ENCODE data around the gene SYTL1. TPM values are rescaled to one million over a fixed set of nuclear protein-coding genes. Genes with fewer than 3 reads are reported as not detected.

SYTL1 gene
- total and polyA plus RNA-seq, 9 of the 15 experiments (the other 6 are each of a cell fraction or from before 2014, with no cell fraction given) = 0.04 to 9.3 (median 1.7) TPM

DNA sequence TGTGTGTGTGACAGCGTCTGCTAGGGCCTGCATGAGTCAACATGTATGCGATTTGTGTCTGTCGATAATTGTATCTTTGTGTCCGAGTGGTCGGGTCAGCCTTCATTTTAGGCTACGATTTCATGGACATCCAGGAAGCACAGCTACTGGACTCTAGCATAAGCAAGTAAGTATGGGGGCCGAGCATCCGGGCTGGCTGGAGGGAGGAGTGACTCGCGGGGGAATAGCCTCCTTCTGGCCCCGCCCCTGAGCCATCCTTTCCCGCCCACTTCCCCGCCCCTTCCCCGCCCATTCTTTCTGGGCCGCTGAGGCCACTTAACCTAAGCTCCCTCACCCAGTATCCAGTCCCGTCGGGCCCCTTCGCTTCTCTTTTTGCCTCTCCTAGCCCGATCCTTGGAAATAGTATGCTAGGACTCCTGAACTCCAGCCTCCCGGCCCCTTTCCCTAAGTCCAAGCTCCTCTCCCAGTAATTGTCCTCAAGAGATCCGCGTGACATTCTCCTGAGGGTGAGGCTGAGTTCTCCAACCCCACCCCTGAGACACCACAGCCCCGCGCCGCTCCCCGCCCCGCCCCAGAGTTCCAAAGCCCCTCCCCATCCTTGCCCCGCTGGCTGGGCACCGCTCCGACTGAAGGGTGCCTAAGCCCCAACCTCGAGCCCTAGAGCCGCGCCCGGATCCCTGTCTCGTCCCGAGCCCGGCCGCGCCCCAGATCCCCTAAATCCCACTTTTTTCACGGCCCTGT is 23.7 kb downstream of the SYTL1 start:
- Histone ChIP-seq H3K4me3 (peak overlapping the region; percentile 82), H3K79me2 (ENCODE audit: control insufficient read depth, insufficient read depth, low read length) (no peaks in the 10 kb centered on the region), H3K36me3 (ENCODE audit: control insufficient read depth, insufficient read depth, low read length) (no peaks in the 10 kb centered on the region), H4K20me1 (replicated peaks; ENCODE audit: control insufficient read depth, insufficient read depth, low read length) (no peaks in the 10 kb centered on the region; the same call in 1 of the 2 replicates), H3K9me3 (replicated peaks; ENCODE audit: control insufficient read depth, insufficient read depth, low read depth, low read length) (no peaks in the 10 kb centered on the region), H3K9ac (ENCODE audit: insufficient read depth in 1 of 2, low read depth in 2 of 2, low read length in 2 of 2) (peak overlapping the region; percentile 85 to 91), H2AFZ (ENCODE audit: low read depth, low read length) (peak overlapping the region; percentile 92), H3K27ac (ENCODE audit: extremely low read depth, low read depth, low read length) (peak overlapping the region; percentile 78), H3K27me3 (ENCODE audit: control insufficient read depth in 2 of 2, insufficient read depth in 2 of 2, low read length in 2 of 2) (no peaks in the 10 kb centered on the region), H3K4me2 (ENCODE audit: insufficient read depth, low read length) (peak overlapping the region; percentile 84), H3K9me1 (ENCODE audit: control insufficient read depth, insufficient read depth, low read length) (no peaks in the 10 kb centered on the region), H3K4me1 (replicated peaks in 1 of 2; ENCODE audit: control insufficient read depth in 2 of 2, insufficient read depth in 2 of 2, low read length in 2 of 2) (peaks cover 20 to 57% of the 10 kb centered on the region in 2 experiments; a peak in 4 of 5 replicates)
- in situ Hi-C loops (cut with MboI) = no loop called here
- CTCF ChIA-PET (ENCODE audit: low intra/inter-chr PET ratio) = interaction anchor here (0.6 to 0.8 kb wide), 2 partner anchors 27 to 44 kb away, joined by 5 read pairs; partner anchors contain the start of genes GPR3 and TMEM222
- POLR2A ChIA-PET = interaction anchor here (0.5 to 3.3 kb wide), 25 partner anchors 8 to 1216 kb away, joined by 3 to 20 read pairs (median 4); partner anchors contain the start of genes CD164L2, FCN3 and SYTL1
- ATAC-seq = peak; percentile 84
- FAIRE-seq = peak; percentile 78
- BruUV-seq (replicated peaks) = no TSS peak
- 2% methylated on average over 35 of the region's 40 CpGs for WGBS (ENCODE audit: insufficient coverage, low coverage, missing lambda C conversion rate)
- peak; percentile 93 to 97 (median 94) for DNase-seq (ENCODE audit: extremely low read depth in 1 of 4, low spot score in 3 of 4)
- intact Hi-C loops (cut with micrococcal nuclease) = loop anchor here (10.0 kb wide), 1 partner anchor 171 kb away; no protein-coding TSS in a partner anchor
- TF ChIP-seq ZBED1 (IDR thresholded peaks at IDR 0.05) = 0 out of 2 replicates have a peak, but pooled peaks have one; percentile 33
- peak; percentile 5 to 49; a peak in 1 of 4 replicates for TF ChIP-seq MAZ (CRISPR knock-in tag; conservative IDR thresholded peaks at IDR 0.05 in 1 of 2, IDR thresholded peaks at IDR 0.05 in 1 of 2)
- no peak for TF ChIP-seq NCOR1 (IDR thresholded peaks at IDR 0.05)
- TF ChIP-seq SMARCA4 (IDR thresholded peaks at IDR 0.05) = peak; percentile 43; the same call in 1 of the 2 replicates
- TF ChIP-seq MAFF (IDR thresholded peaks at IDR 0.05; ENCODE audit: low read length) = no peak
- peak; percentile 63 for TF ChIP-seq NEUROD1 (IDR thresholded peaks at IDR 0.05; ENCODE audit: borderline replicate concordance, low read depth, low read length, partially characterized antibody)
- TF ChIP-seq TAF9B (IDR thresholded peaks at IDR 0.05; ENCODE audit: partially characterized antibody) = no peak
- no peak for TF ChIP-seq TCF3 (CRISPR knock-in tag; IDR thresholded peaks at IDR 0.05)
- 0 out of 2 replicates have a peak, but pooled peaks have one; percentile 87 for TF ChIP-seq HDGF (IDR thresholded peaks at IDR 0.05)
- TF ChIP-seq EWSR1 (IDR thresholded peaks at IDR 0.05; ENCODE audit: borderline replicate concordance, low read depth, partially characterized antibody) = no peak
- no peak for TF ChIP-seq NR2C2 (CRISPR knock-in tag; IDR thresholded peaks at IDR 0.05)
- TF ChIP-seq NR2C2 (tag; IDR thresholded peaks at IDR 0.05) = no peak
- TF ChIP-seq ZNF707 (CRISPR knock-in tag; conservative IDR thresholded peaks at IDR 0.05) = no peak
- no peak for TF ChIP-seq NR2C1 (IDR thresholded peaks at IDR 0.05)
- TF ChIP-seq NR2C1 (tag; IDR thresholded peaks at IDR 0.05) = no peak
- TF ChIP-seq YY1 (IDR thresholded peaks at IDR 0.05; ENCODE audit: borderline replicate concordance in 1 of 3, control insufficient read depth in 1 of 3, extremely low read depth in 1 of 3, insufficient read depth in 3 of 3, insufficient read length in 1 of 3, insufficient replicate concordance in 2 of 3, low read depth in 1 of 3, low read length in 2 of 3) = peak in 1 of 3 experiments; percentile 79
- TF ChIP-seq, protein P1, sequence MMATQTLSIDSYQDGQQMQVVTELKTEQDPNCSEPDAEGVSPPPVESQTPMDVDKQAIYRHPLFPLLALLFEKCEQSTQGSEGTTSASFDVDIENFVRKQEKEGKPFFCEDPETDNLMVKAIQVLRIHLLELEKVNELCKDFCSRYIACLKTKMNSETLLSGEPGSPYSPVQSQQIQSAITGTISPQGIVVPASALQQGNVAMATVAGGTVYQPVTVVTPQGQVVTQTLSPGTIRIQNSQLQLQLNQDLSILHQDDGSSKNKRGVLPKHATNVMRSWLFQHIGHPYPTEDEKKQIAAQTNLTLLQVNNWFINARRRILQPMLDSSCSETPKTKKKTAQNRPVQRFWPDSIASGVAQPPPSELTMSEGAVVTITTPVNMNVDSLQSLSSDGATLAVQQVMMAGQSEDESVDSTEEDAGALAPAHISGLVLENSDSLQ (IDR thresholded peaks at IDR 0.05) = peak; percentile 13; the same call in 1 of the 2 replicates
- no peak for TF ChIP-seq XRCC3 (IDR thresholded peaks at IDR 0.05)
- TF ChIP-seq, protein P2, sequence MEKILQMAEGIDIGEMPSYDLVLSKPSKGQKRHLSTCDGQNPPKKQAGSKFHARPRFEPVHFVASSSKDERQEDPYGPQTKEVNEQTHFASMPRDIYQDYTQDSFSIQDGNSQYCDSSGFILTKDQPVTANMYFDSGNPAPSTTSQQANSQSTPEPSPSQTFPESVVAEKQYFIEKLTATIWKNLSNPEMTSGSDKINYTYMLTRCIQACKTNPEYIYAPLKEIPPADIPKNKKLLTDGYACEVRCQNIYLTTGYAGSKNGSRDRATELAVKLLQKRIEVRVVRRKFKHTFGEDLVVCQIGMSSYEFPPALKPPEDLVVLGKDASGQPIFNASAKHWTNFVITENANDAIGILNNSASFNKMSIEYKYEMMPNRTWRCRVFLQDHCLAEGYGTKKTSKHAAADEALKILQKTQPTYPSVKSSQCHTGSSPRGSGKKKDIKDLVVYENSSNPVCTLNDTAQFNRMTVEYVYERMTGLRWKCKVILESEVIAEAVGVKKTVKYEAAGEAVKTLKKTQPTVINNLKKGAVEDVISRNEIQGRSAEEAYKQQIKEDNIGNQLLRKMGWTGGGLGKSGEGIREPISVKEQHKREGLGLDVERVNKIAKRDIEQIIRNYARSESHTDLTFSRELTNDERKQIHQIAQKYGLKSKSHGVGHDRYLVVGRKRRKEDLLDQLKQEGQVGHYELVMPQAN (IDR thresholded peaks at IDR 0.05; ENCODE audit: borderline replicate concordance) = 0 out of 2 replicates have a peak, but pooled peaks have one; percentile 34

Measured in K562 (cell line).